Renal pelvis (tissue), 4 donors: ENCODE results near the gene GRK4. TPM values are rescaled to one million over a fixed set of nuclear protein-coding genes. Genes with fewer than 3 reads are reported as not detected.
"Not testable (repeated sequence)": the region's sequence is repeated elsewhere in the genome, so short reads cannot be mapped to it uniquely, and the experiment has no call there.

Source experiments
- DNase-seq: peaks from one replicate; pipeline ENCODE4 v3.0.0-alpha.2; 2013
- polyA plus RNA-seq, 3 donors: library from polyadenylated mRNA; unstranded; fragments of 120-200 nt; gene quantifications; one replicate each; pipeline ENCODE4 v1.2.1, GENCODE V29; 2013; ENCODE audit not compliant: insufficient read length in 3 of 3

The GRK4 gene
- polyA plus RNA-seq, 3 donors: 7.9 to 11.5 (median 8.8) TPM

DNA sequence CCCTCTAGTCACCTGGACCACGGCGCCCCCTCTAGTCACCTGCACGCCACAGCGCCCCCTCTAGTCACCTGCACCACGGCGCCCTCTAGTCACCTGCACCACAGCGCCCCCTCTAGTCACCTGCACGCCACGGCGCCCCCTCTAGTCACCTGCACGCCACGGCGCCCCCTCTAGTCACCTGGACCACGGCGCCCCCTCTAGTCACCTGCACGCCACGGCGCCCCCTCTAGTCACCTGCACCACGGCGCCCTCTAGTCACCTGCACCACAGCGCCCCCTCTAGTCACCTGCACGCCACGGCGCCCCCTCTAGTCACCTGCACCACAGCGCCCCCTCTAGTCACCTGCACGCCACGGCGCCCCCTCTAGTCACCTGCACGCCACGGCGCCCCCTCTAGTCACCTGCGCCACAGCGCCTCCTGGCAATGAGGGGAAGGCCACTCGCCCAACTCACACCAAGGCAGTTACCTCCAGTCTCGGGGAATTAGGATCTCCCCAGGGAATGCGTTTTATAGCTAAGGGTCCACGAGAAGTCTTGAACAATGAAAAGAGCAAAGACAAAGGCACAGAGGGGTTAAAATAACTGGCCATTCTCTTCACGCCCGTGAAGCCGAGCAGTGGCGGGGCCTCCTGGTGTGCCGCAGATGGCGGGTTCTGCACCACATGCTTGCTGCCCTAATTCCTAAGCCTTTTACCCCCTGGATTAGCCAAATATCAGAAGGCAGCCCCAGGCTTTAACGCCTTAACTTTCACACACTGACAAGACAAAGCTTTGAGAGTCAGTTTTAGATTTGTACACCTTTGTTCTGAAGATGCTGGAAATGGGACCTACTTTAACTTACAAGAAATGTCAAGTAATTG is 8.0 kb upstream of the GRK4 start:
- DNase-seq: not testable (repeated sequence)

DNA sequence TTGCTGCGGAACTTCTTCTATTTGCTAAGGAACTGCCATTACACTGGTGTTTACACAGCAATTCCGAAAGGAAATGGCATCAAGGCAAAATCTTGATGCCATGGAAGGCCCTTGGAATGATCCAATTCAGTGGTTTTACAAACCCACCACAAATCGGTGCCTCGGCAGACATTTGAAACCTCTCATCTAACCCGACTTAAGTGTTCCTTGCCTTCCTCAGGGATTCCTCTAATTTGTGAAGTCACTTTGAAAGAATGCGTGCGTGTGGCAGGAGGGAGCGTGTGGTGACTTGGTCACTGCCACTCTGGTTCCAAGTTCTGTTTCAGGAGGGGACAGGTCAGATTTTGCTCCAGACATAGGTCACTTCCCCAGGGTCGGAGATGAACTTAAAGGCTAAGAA is 4.9 kb upstream of the GRK4 start:
- DNase-seq: no peak

DNA sequence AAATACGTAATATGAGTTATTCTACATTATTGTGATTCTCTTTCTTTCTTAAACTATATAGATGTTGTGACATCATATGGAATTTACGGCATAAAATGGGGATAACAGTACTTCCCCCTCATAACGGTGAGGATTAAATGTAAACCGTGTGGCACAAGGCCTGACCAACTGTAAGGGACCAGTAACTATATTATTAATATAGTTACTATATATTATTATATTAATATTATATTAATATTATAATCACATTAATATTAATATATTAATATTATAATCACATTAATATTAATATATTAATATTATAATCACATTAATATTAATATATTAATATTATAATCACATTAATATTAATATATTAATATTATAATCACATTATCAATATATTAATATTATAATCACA is 2.9 kb upstream of the GRK4 start:
- DNase-seq: not testable (repeated sequence)

DNA sequence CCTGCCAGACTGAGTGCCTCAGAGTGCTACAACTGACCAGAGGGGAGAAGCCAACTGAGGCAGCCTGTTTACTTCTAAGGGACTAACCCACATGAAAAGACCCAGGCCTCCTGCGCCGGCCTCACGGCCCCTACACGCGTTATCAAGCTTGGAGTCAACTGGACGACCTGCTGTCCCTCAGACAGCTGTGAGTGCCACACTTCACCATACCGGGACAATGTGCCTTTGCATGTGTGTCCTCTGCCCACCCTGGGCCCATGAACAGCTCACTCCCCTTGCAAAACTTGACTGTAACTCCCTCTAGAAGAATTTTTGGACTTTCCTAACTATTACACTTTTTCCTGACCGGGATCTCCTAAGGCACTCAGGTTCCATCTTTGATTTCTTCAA is 2.0 kb upstream of the GRK4 start:
- DNase-seq: no peak

DNA sequence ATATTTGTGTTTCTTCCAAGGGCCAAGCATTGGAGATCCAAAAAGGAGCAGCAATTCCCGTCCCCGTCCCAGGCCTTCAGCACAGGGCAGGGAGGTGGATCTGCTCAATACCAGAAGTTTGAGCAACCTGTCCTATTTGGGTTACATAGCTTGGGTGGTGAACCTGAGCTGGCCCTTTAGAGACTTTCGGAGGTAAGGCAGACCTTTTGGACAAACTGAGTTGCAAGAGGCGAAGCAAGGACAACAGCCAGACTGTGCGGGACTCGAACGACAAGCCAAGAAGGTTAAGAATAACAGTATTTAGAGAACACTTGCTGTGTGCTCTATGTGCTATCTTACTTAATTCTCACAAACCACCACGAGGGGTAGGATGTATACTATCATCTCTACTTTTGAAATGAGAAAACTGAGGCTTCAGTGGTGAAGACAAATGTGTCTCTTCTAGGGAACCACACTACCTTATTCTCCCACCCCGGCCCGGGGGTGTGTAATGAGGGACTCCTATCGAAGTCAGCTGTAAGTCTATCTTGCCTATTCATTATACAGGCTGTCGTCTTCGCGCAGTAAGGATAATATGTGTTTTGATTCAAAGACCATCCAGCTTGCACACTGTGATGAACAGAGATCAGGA is 1.4 kb upstream of the GRK4 start:
- DNase-seq: no peak

DNA sequence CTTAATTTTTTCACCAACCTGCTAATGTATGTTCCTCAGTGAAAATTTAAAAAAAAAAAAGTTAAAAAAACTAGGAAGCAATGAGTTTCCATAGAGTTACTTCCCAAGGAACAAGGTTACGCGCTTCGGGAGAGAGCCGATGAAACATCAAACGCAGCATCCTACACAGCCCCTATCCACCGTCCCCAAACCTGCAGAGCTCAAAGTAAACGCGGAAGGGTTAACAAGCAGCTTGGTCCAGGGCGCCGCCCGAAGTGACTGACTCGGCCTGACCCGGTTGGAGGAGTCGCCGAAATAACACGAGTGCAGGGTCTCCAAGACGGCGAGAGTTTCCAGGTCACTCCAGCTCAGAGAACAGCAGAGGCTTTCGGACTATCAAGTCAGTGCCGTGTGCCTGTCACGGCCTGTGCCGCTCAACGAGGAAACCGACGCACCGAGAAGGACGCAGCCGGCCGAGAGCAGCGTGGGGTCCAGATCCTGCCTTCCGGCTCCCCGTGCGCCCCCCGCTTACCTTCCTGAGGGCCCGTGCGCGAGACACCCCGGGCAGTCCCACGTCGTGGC is 677 bp upstream of the GRK4 start:
- no peak for DNase-seq

DNA sequence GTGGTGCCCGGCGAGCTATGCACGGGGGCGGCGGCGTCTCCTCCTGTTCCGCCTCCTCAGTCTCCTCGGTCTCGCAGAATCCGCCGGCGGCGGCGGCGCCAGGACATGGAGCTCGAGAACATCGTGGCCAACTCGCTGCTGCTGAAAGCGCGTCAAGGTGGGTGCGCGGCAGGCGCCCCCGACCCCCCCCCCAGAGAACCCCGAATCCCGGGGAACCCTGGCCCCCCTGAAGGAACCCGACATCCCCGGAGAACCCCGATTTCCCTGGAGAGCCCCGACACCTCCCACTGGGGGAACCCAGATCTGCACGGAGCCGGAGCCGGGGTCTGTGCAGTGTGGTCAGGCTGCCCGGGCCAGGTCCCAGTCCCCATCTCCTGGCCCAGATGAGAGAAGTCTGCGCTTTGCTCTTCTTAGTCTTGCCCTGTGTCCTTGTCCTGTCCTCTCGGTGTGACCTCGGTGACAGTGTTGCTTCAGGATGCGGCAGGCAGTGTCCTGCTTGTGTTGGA is 648 bp downstream of the GRK4 start:
- DNase-seq: no peak

DNA sequence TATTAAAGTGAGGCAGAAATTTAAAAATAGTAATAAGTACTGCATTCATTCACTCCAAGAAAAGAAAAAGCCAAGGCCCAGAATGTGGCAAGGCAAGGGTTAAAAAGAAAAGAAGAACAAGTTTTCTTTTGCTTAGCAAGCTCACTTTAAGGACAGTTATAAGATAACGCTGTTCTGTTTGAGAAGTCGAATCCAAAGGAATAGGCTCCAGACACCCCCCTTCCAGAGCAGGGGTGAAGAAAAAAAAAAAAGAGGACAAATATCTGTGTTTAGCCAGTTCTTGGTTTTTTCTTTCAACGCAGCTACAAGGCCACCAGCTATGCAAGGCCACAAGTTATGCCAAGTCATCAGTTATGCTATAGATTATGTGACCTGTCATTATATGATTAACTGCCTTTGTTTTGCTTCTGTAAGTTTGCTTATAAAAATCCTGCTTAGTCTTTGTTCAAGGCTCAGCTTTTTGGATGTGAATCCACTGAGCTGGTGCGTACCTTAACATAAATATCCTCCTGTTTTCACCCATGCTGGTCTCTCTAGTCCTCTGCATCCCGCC is 1.4 kb downstream of the GRK4 start:
- no peak for DNase-seq

DNA sequence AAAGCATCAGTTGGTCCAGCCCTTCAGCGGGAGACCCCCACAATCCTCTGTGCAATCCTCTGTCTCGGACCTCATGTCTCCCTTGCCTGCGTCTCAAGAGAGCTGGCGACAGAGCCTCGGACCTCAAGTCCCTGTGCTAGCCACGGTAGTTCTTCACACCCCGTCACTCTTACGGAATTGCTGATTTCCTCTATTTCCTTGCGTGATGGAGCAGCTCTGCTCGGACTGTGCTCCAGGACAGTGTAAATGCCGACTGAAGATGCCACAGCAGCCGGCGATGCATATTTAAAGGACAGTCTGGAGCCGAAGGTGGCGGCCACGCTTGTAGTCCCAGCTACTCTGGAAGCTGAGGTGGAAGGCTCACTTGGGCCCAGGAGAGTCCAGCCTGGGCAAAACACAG is 1.9 kb downstream of the GRK4 start:
- no peak for DNase-seq

DNA sequence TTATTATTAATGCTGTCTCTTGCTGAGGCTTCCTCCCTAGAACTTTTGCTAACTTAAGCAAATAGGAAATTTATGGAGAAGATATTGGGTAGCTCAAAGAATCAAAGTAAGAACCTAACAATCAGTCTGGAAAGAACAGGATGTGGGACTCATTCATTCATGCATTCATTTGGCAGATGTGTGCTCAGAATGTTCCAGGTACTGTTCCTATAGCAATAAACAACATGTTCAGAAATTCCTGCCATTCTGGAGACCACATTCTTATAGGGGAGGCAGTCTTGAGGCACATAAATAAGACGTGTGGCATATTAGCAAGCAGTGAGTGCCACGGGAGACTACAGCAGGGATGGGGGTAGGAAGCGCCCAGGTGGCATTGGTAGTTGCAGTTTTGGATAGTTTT is 5.0 kb downstream of the GRK4 start:
- DNase-seq: peak; percentile 5

DNA sequence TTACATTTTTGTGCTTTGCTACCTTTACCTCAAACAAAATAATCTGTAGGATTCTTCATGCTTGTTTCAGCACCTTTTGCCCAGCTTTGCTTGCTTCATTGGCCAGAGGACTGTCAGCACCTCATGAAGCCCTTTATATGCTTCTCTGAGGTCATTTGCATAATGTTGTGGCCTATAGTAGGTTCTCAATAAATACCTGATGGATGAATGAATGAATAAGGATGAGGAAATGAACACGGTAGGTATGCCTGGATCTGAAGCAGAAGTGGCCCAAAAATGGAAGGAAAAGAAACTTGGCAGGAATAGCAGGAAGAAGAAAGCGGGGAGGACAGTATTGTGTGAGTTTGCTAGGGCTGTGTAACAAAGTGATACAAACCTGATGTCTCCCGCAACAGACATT is 7.9 kb downstream of the GRK4 start:
- no peak for DNase-seq

DNA sequence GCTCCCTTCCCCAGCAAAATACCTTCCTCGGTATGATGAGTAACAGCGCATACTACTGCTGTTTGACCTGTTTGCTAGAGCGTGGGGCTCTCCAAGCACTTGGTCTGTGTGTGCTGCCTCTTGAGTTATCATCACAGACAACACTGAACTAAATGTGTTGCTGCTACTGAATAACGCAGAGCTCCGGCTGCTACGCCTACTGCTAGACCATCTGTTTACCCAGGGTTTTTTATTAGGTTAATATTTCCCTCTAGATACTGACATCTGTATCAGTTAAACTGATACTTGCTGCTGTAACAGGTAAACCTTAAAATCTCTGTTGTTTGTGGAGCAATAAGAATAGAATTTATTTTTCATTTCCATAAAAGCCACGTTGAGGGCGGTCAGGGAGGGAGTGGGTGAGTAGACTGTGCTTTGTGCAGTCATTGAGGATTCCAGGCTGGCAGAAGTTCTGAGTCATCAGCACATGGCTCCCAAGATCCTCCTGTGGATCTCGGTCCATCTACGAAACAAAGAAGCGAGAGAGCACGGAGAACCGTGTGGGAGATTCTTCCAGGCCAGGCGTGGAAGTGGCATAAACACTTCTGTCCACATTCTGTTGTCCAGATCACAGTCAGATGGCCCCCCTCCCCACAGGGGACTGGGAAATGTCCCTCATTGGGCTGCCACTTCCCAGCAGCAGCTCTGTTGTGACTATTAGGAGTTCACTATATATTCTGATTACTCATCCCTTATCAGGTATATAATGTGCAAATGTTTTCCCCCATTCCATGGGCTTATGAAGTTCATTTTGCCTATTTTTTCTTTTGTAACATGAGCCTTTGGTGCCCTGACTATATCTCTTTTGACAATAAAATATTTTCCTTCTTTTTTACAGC is 14.1 kb downstream of the GRK4 start:
- no peak for DNase-seq

DNA sequence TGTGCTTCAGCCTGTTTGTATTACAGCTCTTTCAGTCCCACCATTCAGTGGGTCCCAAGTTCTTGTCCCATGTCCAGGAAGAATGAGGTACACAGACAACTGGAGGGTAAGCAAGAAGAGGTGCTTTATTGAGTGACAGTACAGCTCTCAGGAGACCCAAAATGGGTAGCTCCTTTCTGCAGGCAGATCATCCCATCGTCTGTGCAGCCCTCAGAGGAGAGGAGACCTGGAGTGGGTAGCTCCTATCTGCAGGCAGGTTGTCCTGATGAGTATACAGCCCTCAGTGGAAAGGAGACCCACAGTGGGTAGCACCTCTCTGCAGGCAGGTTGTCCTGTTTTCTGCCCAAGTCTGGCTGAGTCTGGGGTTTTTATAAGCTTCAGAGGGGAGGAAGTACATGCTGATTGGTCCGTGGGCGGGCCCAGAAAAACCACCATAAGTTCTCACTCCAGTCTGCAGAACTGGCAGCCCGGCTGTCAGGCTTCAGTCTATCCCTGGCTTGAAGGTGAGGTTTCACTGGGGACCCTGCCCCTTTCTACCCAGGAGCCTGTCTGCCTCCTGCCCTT is 18.0 kb downstream of the GRK4 start:
- DNase-seq: no peak

DNA sequence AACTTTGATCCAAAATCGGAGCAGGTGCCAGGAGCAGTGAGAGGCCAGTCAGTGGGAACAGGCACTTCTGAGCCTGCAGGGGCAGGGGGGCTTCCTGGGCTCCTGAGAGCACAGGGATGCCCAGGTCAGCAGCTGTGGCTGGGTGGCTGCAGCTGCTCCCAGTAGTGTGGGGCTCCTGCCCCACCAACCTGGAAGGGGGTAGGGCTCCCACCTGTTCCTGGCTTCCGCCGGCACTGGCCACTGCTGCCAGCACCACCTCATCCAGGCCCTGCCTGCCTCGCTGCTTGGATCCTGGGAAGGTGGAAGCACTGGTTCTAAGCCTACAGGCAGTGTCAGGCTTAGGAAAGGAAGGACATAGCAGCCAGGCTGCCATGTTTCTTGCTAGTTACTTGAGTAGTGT is 18.6 kb downstream of the GRK4 start:
- no peak for DNase-seq

DNA sequence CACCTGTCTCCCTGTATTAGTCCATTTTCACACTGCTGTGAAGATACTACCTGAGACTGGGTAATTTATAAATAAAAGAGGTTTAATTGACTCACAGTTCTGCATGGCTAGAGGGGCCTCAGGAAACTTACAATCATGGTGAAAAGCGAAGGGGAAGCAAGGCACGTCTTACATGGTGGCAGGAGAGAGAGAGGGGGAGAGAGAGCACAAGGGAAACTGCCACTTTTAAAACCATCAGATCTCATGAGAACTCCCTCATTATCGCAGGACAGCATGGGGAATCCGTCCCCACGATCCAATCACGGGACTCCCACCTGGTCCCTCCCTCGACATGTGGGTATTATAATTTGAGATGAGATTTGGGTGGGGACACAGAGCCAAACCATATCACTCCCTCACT is 20.3 kb downstream of the GRK4 start:
- DNase-seq: not testable (repeated sequence)

DNA sequence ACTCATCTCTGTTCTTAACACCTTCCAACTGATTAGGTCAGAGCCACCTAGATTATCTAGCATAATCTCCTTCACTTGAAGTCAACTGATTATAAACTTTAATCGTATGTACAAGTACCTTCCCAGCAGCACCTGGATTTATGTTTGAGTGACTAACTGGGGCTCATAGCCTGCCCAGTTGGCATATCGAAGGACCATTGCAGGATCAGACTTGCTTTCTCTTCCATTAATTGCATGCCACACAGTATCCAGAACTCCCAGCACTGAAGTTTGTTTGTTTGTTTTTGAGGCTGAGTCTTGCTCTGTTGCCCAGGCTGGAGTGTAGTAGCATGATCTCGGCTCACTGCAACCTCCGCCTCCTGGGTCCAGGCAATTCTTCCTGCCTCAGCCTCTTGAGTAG is 27.9 kb downstream of the GRK4 start:
- DNase-seq: no peak

DNA sequence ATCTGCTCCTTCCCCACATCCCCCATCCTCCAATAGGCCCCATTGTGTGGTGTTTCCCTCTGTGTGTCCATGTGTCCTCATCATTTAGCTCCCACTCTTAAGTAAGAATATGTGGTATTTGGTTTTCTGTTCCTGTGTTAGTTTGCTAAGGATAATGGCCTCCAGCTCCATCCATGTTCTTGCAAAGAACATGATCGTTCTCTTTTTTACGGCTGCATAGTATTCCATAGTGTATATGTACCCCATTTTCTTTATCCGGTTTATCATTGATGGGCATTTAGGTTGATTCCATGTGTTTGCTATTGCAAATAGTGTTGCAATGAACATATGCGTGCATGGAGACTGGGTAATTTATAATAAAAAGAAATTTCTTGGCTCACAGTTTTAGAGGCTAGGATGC is 31.5 kb downstream of the GRK4 start:
- DNase-seq: no peak

DNA sequence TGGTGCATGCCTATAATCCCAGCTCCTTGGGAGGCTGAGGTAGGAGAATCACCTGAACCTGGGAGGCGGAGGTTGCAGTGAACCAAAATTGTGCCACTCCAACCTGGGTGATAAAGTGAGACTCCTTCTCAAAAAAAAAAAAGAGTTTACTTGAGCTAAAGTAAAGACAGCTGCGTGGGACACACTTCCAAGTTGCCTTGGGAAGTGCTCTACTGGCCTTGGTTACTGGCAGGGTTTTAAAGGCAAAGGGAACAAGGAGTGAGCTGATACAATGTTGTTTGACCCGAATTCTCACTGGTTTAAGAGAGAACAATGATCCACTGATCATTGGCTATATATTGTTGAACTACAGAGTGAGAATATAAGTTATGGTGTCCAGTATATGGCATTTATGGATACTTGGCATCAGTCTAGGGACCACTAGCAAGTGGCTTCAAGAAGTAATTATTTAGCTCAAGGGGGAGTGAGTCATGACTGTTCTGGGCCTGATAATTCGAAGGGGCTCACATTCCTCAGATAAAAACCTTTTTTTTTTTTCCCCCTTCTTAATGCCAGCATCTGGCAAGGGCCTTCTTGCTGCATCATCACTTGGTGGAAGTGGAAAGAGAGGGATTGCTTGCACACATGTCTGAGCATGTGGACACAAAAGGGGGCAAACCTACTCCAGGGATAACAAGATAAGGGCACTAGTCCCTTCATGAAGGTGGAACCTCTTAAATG is 32.3 kb downstream of the GRK4 start:
- DNase-seq: no peak

DNA sequence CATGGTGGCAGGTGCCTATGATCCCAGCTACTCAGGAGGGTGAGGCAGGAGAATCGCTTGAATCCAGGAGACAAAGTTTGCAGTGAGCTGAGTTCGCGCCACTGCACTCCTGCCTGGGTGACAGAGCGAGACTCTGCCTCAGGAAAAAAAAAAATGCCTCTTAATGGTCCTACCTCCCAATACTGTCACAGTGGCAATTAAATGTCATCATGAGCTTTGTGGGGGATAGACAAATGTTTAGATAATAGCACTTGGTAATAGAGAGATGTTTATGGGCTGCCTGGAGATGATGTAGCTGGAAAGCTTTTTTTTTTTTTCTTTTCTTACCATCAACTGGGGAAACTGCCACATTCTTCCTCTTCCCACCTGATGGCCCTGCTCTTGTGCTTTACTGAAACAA is 33.0 kb downstream of the GRK4 start:
- no peak for DNase-seq

DNA sequence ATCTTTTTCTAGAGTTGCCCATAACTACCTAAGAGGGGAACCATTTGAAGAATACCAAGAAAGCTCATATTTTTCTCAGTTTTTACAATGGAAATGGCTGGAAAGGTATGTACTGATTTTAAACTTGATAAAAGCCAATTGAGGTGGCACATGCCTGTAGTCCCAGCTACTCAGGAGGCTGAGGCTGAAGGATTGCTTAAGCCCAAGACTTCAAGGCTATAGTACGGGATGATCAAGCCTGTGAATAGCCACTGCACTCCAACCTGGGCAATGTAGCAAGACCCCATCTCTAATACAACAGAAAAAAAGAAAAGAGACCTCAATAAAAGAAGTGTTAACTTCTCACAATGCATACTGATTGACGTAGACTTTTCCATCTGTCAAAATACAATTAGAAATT is 44.4 kb downstream of the GRK4 start:
- DNase-seq: no peak

DNA sequence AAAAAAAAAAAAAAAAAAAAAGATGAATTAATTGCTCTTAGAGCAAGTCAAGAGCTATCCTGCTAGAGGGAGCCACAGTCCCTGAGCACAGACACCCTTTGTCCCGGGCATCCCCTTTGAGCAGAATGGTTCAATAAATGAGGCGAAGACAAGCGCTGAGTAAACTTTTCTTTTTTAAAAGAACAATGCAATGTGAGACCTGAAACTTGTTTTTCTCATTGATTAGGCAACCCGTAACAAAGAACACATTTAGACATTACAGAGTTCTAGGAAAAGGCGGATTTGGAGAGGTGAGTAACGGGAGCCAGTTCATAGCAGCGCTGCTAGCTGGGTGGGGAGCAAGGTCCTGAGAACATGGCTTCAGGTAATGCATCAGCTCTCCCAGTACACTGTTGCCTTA is 46.1 kb downstream of the GRK4 start:
- DNase-seq: no peak
